SW 1271 (cell line): ENCODE measurements around the gene LTA4H.

Experiments used
- DNase-seq, 2 experiments: peaks; one replicate each; lab custom pipeline; 2025; lab: John Stamatoyannopoulos, UW

Gene LTA4H

GRCh38 chr12:96034621-96035282 is 635 bp downstream of the LTA4H start:
- peak in 1 of 2 experiments; percentile 10 for DNase-seq

DNA sequence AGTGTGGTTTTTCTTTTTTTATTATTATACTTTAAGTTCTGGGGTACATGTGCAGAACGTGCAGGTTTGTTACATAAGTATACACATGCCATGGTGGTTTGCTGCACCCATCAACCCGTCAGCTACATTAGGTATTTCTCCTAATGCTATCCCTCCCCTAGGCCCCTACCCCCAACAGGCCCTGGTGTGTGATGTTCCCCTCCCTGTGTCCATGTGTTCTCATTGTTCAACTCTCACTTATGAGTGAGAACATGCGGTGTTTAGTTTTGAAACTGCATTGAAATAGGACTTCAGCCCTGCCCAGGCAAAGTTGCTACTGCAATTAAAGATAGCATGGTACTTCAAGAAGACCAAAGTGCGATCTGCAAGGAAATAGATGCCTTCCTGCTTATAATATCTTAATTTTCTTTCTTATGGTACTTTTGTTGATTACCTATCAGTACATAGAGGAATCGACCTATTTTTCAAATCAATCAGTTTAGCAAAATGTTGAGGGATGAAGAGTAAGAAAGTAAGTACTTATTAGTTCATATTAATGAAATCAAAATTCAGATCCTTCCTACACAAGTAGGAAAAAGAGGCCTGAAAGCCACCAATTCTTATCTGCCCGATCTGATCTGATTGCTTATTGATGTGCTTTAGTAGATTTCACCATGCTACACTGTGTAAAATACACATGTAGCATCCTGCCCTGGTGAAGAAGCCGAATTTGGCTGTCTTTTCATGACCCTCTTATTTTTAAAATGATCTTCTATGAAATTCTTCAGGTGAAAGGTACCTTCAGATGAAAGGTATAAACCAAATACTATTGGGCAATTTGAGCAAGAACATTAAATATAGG is 1.6 kb downstream of the LTA4H start:
- no peak for DNase-seq

- no peak for DNase-seq
These were observed 5.6 kb downstream of the LTA4H start for GRCh38 chr12:96029826-96030225.

DNA sequence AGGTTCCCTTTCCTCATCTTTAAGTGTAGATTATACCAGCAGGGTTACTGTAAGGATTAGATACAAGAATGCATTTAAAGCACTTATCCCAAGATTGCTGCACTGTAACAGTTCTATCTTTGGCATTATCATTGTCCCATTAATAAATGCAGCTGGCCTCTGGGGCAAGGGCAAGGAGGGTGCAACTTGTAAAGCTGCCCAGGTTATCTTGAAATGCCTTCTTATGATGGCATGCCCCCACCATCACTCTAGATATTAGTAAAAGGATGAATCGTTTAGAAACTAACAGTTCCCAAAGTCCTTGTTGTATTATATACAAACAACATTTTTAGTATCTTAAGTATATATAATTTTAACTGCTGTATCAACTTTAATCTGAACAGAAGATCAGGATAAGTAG is 6.8 kb downstream of the LTA4H start:
- no peak for DNase-seq

DNA sequence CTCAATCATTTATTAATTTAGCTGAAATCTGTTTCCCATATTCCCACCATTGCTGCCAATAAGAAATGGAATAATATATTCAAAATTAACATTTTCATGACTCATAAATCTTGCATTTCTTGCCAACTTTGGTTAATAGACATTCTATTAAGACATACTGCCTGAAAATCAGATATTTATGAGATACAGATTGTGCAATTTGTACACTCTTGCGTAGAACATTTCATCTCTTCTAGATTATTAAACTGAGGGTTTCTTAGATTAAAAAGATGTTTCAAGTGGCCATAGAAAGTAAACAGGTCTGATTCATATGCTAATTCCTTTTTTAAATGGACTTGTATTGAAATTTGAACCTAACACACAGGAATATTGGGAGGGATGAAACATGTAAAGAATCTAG is 9.1 kb downstream of the LTA4H start:
- no peak for DNase-seq

DNA sequence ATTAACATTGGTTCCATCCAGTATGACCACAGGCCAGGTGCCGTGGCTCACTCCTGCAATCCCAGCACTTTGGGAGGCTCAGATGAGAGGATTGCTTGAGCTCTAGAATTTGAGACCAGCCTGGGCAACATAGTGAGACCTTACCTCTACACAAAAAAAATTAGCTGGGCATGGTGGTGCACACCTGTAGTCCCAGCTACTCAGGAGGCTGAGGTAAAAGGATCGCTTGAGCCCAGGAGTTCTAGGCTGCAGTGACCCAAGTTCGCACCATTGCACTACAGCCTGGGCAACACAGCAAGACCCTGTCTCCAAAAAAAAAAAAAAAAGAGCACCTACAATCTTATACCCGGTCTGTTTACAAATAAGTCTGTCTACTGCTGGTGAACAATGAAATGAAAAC is 9.9 kb downstream of the LTA4H start:
- no peak for DNase-seq

DNA sequence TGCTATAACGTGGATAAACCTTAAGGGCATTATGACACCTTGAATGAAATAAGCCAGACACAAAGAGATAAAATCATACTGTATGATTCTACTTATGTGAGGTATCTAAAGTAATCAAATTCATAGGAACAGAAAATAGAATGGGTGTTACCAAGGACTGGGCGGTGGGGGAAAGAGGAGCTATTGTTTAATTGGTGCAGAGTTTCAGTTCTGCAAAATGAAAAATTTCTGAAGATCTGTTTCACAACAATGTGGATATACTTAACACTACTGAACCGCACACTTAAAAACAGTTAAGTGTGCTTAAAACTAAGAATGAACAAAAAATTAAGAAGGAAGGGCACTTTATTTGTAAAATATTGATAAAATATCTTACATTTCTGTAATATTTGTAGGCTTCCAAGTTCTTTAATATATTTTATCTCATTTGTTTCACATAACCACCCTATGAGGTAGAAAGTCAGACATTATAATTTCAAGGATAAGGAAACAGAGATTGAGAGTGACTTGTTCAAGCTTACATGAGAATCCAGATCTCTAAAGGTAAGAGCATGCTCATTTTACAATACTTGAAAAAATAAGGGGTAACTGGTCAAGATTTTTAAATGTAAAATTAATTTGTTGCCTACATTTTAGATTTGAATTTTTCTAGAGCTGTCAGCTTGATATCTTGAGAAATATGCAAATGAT is 14.9 kb downstream of the LTA4H start:
- no peak for DNase-seq

GRCh38 chr12:96015672-96016071 is 19.7 kb downstream of the LTA4H start:
- DNase-seq, result peak in 1 of 2 experiments; percentile 25

GRCh38 chr12:96014943-96015599 is 20.3 kb downstream of the LTA4H start:
- no peak for DNase-seq

DNA sequence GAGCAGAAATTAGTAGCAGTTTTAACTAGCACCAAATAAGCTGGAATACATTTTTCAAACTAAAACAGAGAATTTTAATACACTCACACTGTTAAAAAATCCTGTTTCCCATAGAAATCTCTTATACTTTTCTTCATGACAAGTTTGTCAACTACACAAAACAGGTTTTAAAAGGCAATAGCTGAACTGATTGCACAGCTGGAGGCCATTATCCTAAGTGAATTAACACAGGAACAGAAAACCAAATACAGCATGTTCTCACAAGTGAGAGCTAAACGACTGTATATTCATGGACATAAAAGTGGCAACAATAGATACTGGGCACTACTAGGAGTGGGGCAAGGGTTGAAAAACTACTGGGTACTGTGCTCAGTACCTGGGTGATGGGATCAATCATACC is 27.7 kb downstream of the LTA4H start:
- DNase-seq, result no peak

DNA sequence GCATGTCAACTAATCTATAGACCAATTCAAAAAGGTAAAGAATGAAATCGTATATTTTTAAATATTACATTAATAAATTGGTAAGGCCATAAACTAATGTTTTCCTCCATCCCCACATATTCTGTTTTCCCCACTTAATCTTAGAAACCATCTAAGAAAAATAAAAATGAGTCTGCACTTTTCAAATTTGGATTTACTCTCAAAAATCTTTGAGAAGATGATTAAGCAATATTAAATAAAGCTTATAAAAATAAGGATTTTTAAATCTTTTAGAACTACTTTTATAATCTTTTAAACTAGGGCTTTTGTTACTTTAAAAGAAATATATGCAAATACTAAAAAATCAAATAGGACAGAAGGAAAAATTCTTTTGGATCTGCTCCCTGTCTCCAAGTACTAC is 28.7 kb downstream of the LTA4H start:
- no peak for DNase-seq

DNA sequence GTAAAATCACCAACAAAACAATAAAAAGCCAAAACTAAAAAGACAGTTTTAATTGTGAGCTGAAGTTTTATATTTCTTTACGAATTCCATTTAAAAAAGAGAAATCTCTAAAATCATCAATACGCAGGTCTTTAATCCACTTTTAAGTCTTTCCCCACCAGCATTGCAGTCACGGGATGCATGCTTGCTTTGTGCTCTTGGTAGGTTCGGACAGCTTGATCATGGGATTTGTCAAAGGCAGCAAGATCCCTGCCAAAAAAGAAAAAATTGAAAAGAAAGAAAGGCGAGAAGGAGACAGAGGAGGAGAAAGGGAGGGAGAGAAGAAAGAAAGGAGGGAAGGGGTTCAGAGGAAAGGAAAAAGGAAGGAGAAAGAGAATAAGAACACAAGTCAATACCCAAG is 34.5 kb downstream of the LTA4H start:
- DNase-seq, result no peak

DNA sequence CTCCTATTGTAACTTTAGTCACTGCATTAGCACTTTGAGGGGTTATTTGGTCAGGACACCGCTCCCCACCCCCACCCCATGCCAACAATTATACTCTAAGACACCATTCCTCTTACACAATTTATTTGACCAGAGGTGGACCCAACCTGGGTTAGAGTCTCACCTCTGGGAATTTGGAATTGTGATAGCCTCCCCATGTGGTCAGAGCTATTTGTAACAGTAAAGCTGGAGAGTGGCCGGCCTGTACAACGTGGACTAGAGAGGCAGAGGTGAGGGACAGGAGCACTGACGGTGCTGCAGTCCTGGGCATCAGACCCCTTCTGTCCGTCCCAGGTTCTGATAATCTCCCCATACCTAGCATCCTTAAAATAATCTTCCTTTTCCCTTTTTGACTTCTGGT is 35.9 kb downstream of the LTA4H start:
- no peak for DNase-seq

- peak in 1 of 2 experiments; percentile 62 for DNase-seq
These were observed 36.6 kb downstream of the LTA4H start for GRCh38 chr12:95998611-95999286.

DNA sequence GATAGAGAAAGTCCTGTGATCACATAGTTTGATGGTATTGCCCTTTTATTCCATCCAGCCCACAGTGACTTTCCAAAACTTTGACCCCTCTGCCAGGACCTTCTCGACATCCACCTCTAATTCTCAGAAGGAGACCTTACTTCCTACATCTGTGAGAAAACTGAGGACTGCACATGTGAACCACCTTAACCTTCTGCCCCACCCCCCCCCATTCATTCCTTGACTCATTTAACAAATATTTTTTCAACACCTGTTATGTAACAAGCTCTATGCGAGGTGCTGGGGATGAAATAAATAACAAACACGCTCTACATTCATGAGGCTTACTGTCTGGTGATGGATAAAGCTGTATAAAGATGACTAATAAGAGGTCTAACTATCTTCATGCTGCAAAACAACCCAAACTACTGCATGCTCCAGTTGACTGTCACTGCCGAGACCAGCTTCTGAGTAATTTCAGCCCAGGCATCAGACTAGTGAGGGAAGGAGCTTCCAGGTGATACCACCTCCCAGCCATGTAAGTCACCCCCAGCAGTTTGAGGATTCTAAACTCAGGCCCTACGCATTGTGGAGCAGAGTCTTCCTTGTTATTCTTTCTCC is 37.4 kb downstream of the LTA4H start:
- no peak for DNase-seq

DNA sequence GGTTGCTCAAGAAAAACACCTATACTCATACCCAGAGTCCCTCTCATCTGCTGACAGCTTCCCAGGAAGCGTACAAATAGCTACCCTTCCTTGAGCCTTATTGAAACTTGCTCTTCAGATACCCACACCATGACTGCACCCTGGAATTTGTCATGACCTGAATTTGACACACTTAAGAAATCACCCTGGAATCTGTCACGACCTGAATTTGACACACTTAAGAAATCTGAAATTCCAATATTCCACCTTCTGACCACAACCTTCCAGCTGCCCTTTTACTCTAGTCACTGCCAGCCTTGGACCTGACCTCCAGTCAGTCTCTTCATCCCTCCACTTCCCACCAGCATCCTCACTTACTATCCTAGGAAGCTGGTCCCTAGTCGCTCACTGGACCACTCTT is 38.1 kb downstream of the LTA4H start:
- no peak for DNase-seq

- DNase-seq, result no peak
These were observed 39.2 kb downstream of the LTA4H start, which contains the start of gene HAL for GRCh38 chr12:95996034-95996658. Gene HAL, minus strand, starts transcription at chr12:95996344. Its CDS starts 434 bp downstream, at chr12:95995910.

DNA sequence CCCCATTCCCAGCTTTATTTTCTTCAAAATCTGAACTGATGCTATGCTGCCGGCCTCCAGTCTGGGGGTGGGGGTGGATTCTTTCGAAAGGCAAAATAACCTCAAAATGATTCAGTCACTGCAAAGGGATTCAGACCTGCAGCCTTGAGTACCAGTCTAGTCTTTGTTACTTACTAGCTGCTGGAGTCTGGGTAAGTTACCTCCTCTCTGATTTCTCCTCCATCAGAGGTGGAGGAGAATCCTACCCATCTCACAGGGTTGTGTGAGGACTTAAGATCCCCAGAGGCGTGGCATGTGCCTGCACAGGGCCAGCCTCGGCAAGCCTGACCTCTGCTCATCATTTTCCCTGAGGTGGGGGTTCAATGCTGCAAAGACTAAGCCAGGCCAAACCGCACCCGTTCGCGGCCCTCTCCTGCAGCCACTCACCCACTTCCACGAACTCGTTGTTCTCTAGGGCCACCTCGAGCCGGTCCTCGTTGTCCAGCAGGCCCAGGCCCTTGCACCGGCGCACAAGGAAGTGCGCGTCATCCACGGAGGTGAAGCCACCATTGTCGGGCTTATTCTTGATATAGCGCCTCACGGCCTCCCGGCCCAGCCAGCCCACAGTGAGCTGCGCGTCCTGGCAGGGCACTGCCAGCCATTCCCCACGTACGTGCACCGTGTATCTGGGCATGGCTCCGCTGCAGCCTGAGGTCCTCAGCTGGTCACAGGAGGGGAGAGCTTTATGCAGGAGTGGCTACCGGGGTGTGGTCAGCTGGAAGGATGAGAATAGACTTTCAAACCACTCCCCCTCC is 40.0 kb downstream of the LTA4H start:
- no peak for DNase-seq

DNA sequence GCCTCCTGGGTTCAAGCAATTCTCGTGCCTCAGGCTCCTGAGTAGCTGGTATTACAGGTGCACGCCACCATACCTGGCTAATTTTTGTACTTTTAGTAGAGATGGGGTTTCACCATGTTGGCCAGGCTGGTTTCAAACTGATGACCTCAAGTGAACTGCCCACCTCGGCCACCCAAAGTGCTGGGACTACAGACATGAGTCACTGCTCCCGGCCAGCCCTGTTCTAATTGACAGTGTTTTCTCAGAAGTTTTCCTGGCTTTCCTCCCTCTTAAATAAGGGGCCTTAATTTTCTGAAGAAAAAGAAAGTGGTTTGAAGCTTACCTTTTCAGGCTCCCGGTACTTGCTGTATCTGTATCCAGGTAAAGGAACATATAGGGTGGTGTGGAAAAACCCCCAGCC is 40.9 kb downstream of the LTA4H start:
- DNase-seq, result no peak

GRCh38 chr12:95993907-95994306 is 41.5 kb downstream of the LTA4H start:
- no peak for DNase-seq
